Muscle layer of colon (tissue), 2 donors: ENCODE data around the gene NGF.

Experiments
- H3K27ac ChIP-seq: one replicate; pipeline ENCODE4 v1.7.0; 2013; ENCODE audit warnings: low read depth, mild to moderate bottlenecking, low read length, moderate library complexity
- H3K27me3 ChIP-seq, 2 donors: one replicate each; pipeline ENCODE4 v1.7.0; 2013; ENCODE audit warnings: low read length in 2 of 2, mild to moderate bottlenecking in 2 of 2; ENCODE audit not compliant: insufficient read depth in 2 of 2, control insufficient read depth in 1 of 2
- H3K36me3 ChIP-seq: one replicate; pipeline ENCODE4 v1.7.0; 2013; ENCODE audit warnings: mild to moderate bottlenecking, low read length; ENCODE audit not compliant: insufficient read depth
- H3K4me1 ChIP-seq: one replicate; pipeline ENCODE4 v1.7.0; 2013; ENCODE audit warnings: mild to moderate bottlenecking, low read length; ENCODE audit not compliant: insufficient read depth
- H3K4me3 ChIP-seq, 2 donors: one replicate each; pipeline ENCODE4 v1.7.0; 2013; ENCODE audit warnings: low read length in 2 of 2, low read depth in 1 of 2, mild to moderate bottlenecking in 1 of 2, moderate library complexity in 1 of 2
- H3K9ac ChIP-seq: one replicate; pipeline ENCODE4 v1.7.0; 2013; ENCODE audit warnings: low read length
- H3K9me3 ChIP-seq: one replicate; pipeline ENCODE4 v1.7.0; 2013; ENCODE audit warnings: mild to moderate bottlenecking, low read length
- donor health status: abdominal sarcoma.
- donor health status: Adenocarcinoma of cecum.

The NGF gene

GRCh38 chr1:115274467-115274866 is 63.6 kb downstream of the NGF start:
- H3K27ac ChIP-seq: no peak overlapping the region
- peaks cover 9% of the 10 kb centered on the region for H3K4me1 ChIP-seq
- no peaks in the 10 kb centered on the region for H3K27me3 ChIP-seq
- no peak overlapping the region for H3K4me3 ChIP-seq
- H3K9ac ChIP-seq: no peak overlapping the region
- H3K9me3 ChIP-seq: peaks cover 3% of the 10 kb centered on the region
- H3K36me3 ChIP-seq: no peaks in the 10 kb centered on the region

GRCh38 chr1:115266729-115267421 is 71.2 kb downstream of the NGF start:
- Histone ChIP-seq H3K27me3 (no peaks in the 10 kb centered on the region), H3K4me1 (peaks cover 4% of the 10 kb centered on the region), H3K27ac (no peak overlapping the region), H3K36me3 (no peaks in the 10 kb centered on the region), H3K4me3 (no peak overlapping the region), H3K9me3 (no peaks in the 10 kb centered on the region), H3K9ac (no peak overlapping the region)

GRCh38 chr1:115265099-115265498 is 73.0 kb downstream of the NGF start:
- no peak overlapping the region for H3K27ac ChIP-seq
- no peaks in the 10 kb centered on the region for H3K9me3 ChIP-seq
- H3K4me1 ChIP-seq: peaks cover 20% of the 10 kb centered on the region
- H3K27me3 ChIP-seq: no peaks in the 10 kb centered on the region
- no peak overlapping the region for H3K9ac ChIP-seq
- H3K36me3 ChIP-seq: no peaks in the 10 kb centered on the region
- H3K4me3 ChIP-seq: no peak overlapping the region

- no peak overlapping the region for H3K9ac ChIP-seq
- peaks cover 1% of the 10 kb centered on the region for H3K9me3 ChIP-seq
- H3K36me3 ChIP-seq: no peaks in the 10 kb centered on the region
- H3K27me3 ChIP-seq: no peaks in the 10 kb centered on the region
- H3K4me3 ChIP-seq: no peak overlapping the region
- H3K4me1 ChIP-seq: peaks cover 20% of the 10 kb centered on the region
- no peak overlapping the region for H3K27ac ChIP-seq
Measured at GRCh38 chr1:115262886-115263285, 75.2 kb downstream of the NGF start.

GRCh38 chr1:115261496-115261895 is 76.6 kb downstream of the NGF start:
- Histone ChIP-seq H3K9me3 (peaks cover 4% of the 10 kb centered on the region), H3K36me3 (no peaks in the 10 kb centered on the region), H3K4me3 (no peak overlapping the region), H3K4me1 (peaks cover 20% of the 10 kb centered on the region), H3K27me3 (no peaks in the 10 kb centered on the region), H3K27ac (no peak overlapping the region), H3K9ac (no peak overlapping the region)

- Histone ChIP-seq H3K36me3 (no peaks in the 10 kb centered on the region), H3K9ac (no peak overlapping the region), H3K4me1 (peaks cover 20% of the 10 kb centered on the region), H3K27me3 (no peaks in the 10 kb centered on the region), H3K4me3 (no peak overlapping the region), H3K27ac (no peak overlapping the region), H3K9me3 (peaks cover 4% of the 10 kb centered on the region)
Measured at GRCh38 chr1:115258302-115258866, 79.7 kb downstream of the NGF start.

- Histone ChIP-seq H3K4me1 (peaks cover 20% of the 10 kb centered on the region), H3K36me3 (no peaks in the 10 kb centered on the region), H3K4me3 (no peak overlapping the region), H3K27ac (no peak overlapping the region), H3K27me3 (no peaks in the 10 kb centered on the region), H3K9ac (no peak overlapping the region), H3K9me3 (peaks cover 4% of the 10 kb centered on the region)
Measured at GRCh38 chr1:115257591-115257990, 80.5 kb downstream of the NGF start.

- Histone ChIP-seq H3K4me1 (peaks cover 14% of the 10 kb centered on the region), H3K9me3 (peaks cover 4% of the 10 kb centered on the region), H3K9ac (no peak overlapping the region), H3K36me3 (no peaks in the 10 kb centered on the region), H3K27ac (no peak overlapping the region), H3K4me3 (no peak overlapping the region), H3K27me3 (no peaks in the 10 kb centered on the region)
Measured at GRCh38 chr1:115255154-115255553, 82.9 kb downstream of the NGF start.

- Histone ChIP-seq H3K9ac (no peak overlapping the region), H3K27me3 (no peaks in the 10 kb centered on the region), H3K36me3 (no peaks in the 10 kb centered on the region), H3K4me3 (no peak overlapping the region), H3K4me1 (peaks cover 14% of the 10 kb centered on the region), H3K27ac (no peak overlapping the region), H3K9me3 (no peaks in the 10 kb centered on the region)
Measured at GRCh38 chr1:115252585-115252984, 85.5 kb downstream of the NGF start.

GRCh38 chr1:115251856-115252255 is 86.2 kb downstream of the NGF start:
- Histone ChIP-seq H3K36me3 (no peaks in the 10 kb centered on the region), H3K27ac (no peak overlapping the region)

GRCh38 chr1:115251340-115251748 is 86.7 kb downstream of the NGF start:
- Histone ChIP-seq H3K4me1 (peaks cover 14% of the 10 kb centered on the region), H3K4me3 (no peak overlapping the region), H3K27me3 (no peaks in the 10 kb centered on the region), H3K9ac (no peak overlapping the region), H3K27ac (no peak overlapping the region), H3K36me3 (no peaks in the 10 kb centered on the region), H3K9me3 (no peaks in the 10 kb centered on the region)

More at GRCh38 chr1:115251856-115252255, 86.2 kb downstream of the NGF start:
- Histone ChIP-seq H3K9me3 (no peaks in the 10 kb centered on the region), H3K4me1 (peaks cover 14% of the 10 kb centered on the region), H3K9ac (no peak overlapping the region), H3K4me3 (no peak overlapping the region), H3K27me3 (no peaks in the 10 kb centered on the region)

- Histone ChIP-seq H3K9me3 (no peaks in the 10 kb centered on the region), H3K36me3 (no peaks in the 10 kb centered on the region), H3K4me3 (no peak overlapping the region), H3K9ac (no peak overlapping the region), H3K4me1 (peaks cover 8% of the 10 kb centered on the region), H3K27me3 (no peaks in the 10 kb centered on the region), H3K27ac (no peak overlapping the region)
Measured at GRCh38 chr1:115246526-115246925, 91.5 kb downstream of the NGF start.
